GM04503 (cell line): ENCODE results near the gene PPM1H.

Experiments used
- DNase-seq: peaks from one replicate; pipeline ENCODE4 v3.0.0-alpha.2; 2012; ENCODE audit warnings: low read depth

PPM1H gene

GRCh38 chr12:62873826-62874448, 61.0 kb downstream of the PPM1H start:
- no peak for DNase-seq

DNA sequence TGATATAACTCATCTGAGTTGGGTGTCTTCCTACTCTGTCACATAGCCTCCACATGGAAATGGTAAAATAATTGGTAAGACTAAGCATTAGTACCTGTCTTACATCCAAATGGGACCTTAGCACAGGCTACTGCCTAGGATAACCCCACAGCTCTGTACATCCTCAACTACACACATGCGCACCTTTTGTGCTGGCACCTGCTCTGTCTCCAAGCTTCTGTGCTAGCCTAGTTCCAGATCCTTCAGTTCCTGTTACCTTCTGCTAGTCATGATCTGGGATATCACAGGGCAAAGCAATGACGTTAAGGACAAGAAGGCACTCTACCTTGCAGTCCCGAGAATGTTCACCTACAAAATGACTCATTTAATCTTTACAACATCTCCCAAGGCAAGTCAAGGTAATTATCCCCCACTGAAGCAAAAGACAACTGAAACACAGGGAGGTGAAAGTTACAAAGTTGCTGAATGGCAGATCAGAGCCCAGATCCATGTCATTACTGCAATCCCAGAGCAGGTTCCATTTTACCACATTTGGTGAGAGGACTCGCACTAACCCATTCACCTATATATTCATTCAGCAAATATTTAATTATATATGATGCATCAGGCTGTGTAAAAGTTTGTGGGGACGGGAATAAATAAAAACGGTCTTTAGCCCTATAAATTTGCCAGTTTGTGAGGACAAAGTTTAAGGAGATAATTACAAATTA, 61.7 kb downstream of the PPM1H start:
- DNase-seq, result no peak

DNA sequence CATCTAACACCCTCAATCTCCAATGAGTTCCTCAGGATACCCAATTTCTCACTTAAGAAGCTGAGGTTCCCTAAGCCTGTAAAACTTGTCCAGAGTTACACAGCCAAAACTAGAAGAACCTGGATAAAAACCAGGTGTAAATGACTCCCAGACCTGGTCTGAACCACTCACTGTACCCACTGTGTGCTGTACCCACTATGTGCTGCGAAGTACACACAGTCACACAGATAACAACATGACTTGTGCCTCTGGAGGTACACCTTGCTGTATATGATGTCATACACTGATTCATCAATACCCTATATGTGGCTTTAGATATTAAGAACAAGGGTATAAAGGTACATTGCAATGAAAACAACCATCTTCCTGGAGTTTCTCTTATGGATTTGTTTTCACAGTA, 66.1 kb downstream of the PPM1H start:
- DNase-seq, result no peak

GRCh38 chr12:62866451-62867082, 68.4 kb downstream of the PPM1H start:
- DNase-seq, result peak; percentile 39

GRCh38 chr12:62865937-62866336, 69.0 kb downstream of the PPM1H start:
- no peak for DNase-seq

GRCh38 chr12:62865065-62865464, 69.9 kb downstream of the PPM1H start:
- DNase-seq, result no peak

- no peak for DNase-seq
Measured at GRCh38 chr12:62862259-62862881, 72.6 kb downstream of the PPM1H start.

GRCh38 chr12:62861586-62861985, 73.4 kb downstream of the PPM1H start:
- DNase-seq, result no peak

DNA sequence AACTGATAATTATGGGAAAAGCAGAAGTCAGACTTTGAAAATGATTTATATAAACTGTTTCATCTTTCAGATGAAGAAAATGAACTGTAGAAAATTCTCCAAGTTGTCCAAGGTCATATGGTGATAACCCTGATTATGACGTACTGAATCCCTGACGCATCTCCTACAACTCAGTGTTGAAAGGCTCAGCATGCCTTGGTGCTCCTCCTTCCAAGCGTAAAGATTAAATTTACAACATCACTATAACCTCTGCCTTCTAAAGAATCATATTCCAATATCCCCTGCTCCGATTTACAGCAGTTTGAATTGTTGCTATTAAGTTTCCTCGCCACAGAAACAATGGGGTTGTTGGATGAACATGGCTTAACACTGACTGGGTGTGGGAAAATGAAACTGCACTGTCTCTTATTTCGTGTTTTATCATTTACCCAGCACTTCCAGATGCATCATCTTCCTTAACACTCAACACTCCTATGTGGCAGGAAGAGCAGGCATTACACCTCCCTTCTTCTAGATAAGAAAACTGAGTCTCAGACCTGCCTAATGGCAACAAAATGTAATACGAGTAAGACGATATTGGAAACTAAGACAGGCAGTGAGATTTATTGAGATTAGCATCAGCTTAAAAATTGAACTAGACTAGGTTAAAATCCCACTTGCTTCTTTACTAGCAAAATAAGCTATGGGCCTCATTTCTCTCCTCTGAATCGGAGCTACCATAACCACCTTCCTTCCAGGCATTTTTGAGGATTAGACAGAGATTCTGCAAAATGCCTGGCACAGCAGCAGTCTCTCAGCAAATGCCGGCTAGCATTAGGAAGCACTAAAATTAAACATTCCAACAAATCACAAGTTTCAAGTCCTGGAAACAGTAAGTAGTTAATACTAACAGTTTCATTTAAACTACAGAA, 74.2 kb downstream of the PPM1H start:
- DNase-seq, result no peak

DNA sequence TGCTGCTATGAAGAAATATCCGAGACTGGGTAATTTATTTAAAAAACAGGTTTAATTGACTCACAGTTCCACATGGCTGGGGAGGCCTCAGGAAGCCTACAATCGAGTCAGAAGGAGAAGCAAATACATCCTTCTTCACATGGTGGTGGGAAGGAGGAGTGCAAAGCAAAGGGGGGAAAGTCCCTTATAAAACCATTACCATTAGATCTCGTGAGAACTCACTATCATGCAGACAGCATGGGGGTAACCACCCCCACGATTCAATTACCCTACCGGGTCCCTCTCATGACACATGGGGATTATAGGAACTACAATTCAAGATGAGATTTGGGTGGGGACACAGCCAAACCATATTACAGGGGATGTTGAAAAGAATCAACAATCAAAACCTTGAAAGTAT, 74.9 kb downstream of the PPM1H start:
- DNase-seq, result no peak

- no peak for DNase-seq
Measured at GRCh38 chr12:62859321-62859737, 75.6 kb downstream of the PPM1H start.

GRCh38 chr12:62856454-62856853, 78.5 kb downstream of the PPM1H start:
- DNase-seq, result no peak

DNA sequence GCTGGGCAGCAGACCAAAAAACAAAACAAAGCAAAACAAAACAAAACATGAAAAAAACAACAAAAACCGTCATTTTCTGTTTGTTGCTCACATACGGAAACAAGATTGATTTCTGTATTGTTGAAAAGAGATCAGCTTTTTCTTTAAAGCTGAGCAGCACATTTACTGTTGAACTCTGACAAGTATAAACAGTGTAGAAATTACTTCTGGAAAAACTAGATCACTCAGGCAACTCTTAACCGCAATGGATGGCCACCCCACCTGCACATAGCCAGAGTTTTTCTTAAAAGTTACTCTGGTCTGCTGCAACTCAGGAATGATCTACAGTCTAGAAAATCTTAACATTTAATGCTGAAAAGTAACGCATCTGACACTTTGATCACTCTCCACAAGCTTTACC, 80.9 kb downstream of the PPM1H start:
- DNase-seq, result no peak

- no peak for DNase-seq
Measured at GRCh38 chr12:62849398-62849797, 85.6 kb downstream of the PPM1H start.

DNA sequence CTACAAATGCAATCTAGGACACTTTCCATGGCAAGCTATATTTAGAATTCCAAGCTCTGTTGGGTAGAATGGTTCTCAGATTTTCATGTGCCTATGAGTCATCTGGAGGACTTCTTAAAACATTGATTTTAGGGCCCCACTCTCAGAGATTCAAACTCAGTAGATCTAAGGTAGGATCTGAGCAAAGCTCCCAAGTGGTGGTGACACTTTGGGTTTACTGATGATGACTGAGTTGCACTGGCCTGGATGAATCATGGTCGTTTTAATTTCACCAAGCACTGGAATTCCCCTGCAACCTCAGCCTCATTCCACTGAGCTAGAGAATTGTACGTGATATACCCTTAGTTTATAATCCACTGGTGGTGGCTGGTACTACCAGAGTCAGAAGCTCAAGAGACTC, 86.5 kb downstream of the PPM1H start:
- peak; percentile 51 for DNase-seq

DNA sequence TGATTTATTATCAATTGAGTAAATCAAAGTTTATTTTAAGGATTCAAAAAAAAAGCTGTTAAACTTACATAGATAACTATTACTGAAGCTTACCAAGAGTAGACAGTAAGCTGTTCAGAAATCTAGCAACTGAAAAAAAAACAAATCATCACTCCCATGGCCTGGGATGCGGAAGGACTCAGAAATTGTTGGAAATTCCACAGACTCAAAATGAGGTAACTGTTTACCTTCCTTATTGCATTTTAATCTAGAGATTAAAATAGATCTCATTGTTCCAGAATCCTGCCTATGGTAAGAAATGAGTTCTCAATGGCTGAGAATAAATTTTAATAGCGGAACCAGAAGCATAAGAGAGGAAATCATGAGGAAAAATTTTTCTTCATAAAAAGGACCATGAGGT, 87.2 kb downstream of the PPM1H start:
- no peak for DNase-seq

GRCh38 chr12:62846491-62846890, 88.5 kb downstream of the PPM1H start:
- DNase-seq, result no peak

DNA sequence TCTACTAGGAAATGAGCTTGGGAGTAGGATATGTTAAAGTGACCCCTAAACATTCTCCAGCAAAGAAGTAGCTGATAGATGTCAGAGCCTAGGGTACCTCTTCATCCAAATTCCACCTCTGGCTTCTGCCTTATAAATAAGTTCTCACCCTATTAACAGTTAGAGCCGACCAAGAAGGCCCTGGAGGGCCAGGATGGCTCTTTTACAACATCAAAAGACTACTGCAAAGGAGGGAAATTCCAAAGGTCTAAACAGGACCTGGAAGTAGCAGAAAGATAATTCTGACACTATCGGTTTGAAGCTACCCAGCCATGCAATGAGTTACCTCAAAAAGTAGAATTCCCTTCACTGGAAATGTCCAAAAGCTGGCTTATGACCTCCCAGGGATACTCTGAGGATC, 90.0 kb downstream of the PPM1H start:
- no peak for DNase-seq

DNA sequence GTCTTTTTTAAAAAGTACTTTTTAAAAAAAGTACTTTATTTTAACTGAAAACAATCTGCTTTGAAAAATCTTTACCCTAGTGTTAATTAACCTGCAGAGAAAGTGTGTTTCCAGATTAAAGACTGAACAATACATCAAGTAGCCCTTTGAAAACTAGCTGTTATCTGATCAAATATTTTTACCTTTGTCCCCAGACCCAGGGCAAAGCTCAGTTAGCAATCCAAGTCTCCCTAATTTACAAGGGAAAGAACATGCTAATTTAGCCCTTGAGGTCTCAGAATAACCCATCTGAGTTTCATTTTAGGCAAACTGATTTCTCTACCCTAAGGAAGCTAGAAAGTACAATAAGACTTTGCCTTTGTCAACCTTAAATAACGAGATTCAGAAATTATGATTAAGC, 91.2 kb downstream of the PPM1H start:
- DNase-seq, result no peak

DNA sequence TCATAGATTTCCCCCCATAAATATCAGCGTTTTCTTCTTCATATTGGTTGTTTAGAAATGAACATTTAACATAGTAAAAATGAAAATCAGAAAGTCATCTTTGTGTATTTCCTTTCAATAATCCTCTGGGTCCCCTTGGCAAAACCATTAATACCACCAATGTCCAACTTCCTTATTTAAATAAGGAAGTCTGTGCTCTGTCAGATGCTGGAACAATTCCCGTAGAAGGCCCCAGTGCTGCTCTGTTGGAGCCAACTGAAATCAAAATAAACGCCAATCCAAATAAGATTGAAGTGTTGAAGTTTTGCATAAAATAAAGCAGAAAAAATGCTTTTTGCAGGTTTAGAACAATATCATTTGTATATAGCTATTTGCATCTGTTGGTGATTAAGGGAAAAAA, 93.1 kb downstream of the PPM1H start:
- no peak for DNase-seq

- DNase-seq, result no peak
Measured at GRCh38 chr12:62840806-62841205, 94.1 kb downstream of the PPM1H start.
